ENCODE measurements around the gene ZFAND3.

Gene ZFAND3

DNA sequence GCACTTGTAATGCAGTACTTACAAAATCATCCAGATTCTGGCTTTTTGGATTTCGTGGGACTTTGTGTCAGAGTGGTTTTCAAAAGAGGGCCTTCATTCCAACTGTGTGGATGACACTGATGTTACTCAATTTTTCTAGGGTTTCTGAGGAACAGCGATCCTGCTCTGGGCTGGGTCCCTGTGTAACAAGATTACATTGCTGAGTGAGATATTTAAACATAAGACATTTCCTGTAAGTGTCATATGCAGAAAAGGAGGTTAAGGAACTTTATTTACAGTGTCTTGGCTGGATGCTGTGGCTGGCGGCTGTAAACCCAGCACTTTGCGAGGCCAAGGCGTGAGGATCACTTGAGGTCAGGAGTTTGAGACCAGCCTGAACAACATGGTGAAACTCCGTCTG is 6.7 kb downstream of the ZFAND3 start:
- H3F3A ChIP-seq (ENCODE audit: insufficient read depth, low read length), result no peaks in the 10 kb centered on the region; the same call in 1 of the 2 replicates
- H3K27me3 ChIP-seq (ENCODE audit: insufficient read depth, low read length), result no peaks in the 10 kb centered on the region
- no peaks in the 10 kb centered on the region for H3K9me3 ChIP-seq (ENCODE audit: low read length)
- no peaks in the 10 kb centered on the region for H3K9me2 ChIP-seq (ENCODE audit: low read depth, low read length)
- H3K4me3 ChIP-seq (ENCODE audit: low read depth, low read length, poor library complexity, severe bottlenecking), result no peak overlapping the region
- H3K79me2 ChIP-seq (ENCODE audit: insufficient read depth, low read length), result peaks cover 24% of the 10 kb centered on the region
- H3K4me1 ChIP-seq (ENCODE audit: insufficient read depth, low read length, severe bottlenecking), result peaks cover 9% of the 10 kb centered on the region
- no peak overlapping the region for H3K4me2 ChIP-seq (ENCODE audit: low read length)
- H4K20me1 ChIP-seq (ENCODE audit: insufficient read depth, low read length), result no peaks in the 10 kb centered on the region; the same call in 1 of the 2 replicates
- no peaks in the 10 kb centered on the region for H3K36me3 ChIP-seq (ENCODE audit: insufficient read depth, low read length)
- H2AFZ ChIP-seq (ENCODE audit: low read length), result no peak overlapping the region
- TF ChIP-seq, protein P1, sequence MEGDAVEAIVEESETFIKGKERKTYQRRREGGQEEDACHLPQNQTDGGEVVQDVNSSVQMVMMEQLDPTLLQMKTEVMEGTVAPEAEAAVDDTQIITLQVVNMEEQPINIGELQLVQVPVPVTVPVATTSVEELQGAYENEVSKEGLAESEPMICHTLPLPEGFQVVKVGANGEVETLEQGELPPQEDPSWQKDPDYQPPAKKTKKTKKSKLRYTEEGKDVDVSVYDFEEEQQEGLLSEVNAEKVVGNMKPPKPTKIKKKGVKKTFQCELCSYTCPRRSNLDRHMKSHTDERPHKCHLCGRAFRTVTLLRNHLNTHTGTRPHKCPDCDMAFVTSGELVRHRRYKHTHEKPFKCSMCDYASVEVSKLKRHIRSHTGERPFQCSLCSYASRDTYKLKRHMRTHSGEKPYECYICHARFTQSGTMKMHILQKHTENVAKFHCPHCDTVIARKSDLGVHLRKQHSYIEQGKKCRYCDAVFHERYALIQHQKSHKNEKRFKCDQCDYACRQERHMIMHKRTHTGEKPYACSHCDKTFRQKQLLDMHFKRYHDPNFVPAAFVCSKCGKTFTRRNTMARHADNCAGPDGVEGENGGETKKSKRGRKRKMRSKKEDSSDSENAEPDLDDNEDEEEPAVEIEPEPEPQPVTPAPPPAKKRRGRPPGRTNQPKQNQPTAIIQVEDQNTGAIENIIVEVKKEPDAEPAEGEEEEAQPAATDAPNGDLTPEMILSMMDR (IDR thresholded peaks at IDR 0.05; ENCODE audit: low read length), result no peak
- TF ChIP-seq EZH2 (IDR thresholded peaks at IDR 0.05; ENCODE audit: borderline replicate concordance, low read length), result no peak
- H3K9ac ChIP-seq (ENCODE audit: low read length), result no peak overlapping the region
- H3K27ac ChIP-seq (ENCODE audit: low read depth, low read length, poor library complexity, severe bottlenecking), result no peak overlapping the region

DNA sequence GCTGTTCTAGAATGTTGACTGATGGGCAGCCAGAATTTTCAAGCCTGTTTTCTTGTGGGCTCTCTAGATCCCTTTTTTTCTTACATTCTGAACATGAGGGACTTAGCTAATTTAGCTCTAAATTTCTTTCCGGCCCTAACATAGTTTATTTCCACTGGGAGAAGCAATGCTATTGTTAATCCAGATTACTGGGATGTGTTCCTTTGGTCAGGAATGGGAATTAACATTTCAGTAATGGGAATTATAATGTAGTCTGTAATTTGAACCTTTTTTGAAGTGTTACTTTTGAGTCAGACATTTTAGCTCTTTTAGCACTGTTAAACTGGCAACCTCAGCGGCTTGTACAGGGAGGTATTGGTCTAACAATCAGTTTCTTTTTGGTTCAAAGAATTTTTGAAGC is 7.5 kb downstream of the ZFAND3 start:
- no peaks in the 10 kb centered on the region for H3K9me2 ChIP-seq (ENCODE audit: low read depth, low read length)
- H2AFZ ChIP-seq (ENCODE audit: low read length), result no peak overlapping the region
- no peak overlapping the region for H3K27ac ChIP-seq (ENCODE audit: low read depth, low read length, poor library complexity, severe bottlenecking)
- no peaks in the 10 kb centered on the region; the same call in 1 of the 2 replicates for H4K20me1 ChIP-seq (ENCODE audit: insufficient read depth, low read length)
- H3F3A ChIP-seq (ENCODE audit: insufficient read depth, low read length), result no peaks in the 10 kb centered on the region; the same call in 1 of the 2 replicates
- H3K36me3 ChIP-seq (ENCODE audit: insufficient read depth, low read length), result no peaks in the 10 kb centered on the region
- peaks cover 5% of the 10 kb centered on the region for H3K4me1 ChIP-seq (ENCODE audit: insufficient read depth, low read length, severe bottlenecking)
- peaks cover 24% of the 10 kb centered on the region for H3K79me2 ChIP-seq (ENCODE audit: insufficient read depth, low read length)
- H3K9ac ChIP-seq (ENCODE audit: low read length), result no peak overlapping the region
- TF ChIP-seq, protein P1 (IDR thresholded peaks at IDR 0.05; ENCODE audit: low read length), result no peak
- TF ChIP-seq EZH2 (IDR thresholded peaks at IDR 0.05; ENCODE audit: borderline replicate concordance, low read length), result no peak
- H3K4me2 ChIP-seq (ENCODE audit: low read length), result no peak overlapping the region
- H3K9me3 ChIP-seq (ENCODE audit: low read length), result no peaks in the 10 kb centered on the region
- H3K4me3 ChIP-seq (ENCODE audit: low read depth, low read length, poor library complexity, severe bottlenecking), result no peak overlapping the region
- no peaks in the 10 kb centered on the region for H3K27me3 ChIP-seq (ENCODE audit: insufficient read depth, low read length)

DNA sequence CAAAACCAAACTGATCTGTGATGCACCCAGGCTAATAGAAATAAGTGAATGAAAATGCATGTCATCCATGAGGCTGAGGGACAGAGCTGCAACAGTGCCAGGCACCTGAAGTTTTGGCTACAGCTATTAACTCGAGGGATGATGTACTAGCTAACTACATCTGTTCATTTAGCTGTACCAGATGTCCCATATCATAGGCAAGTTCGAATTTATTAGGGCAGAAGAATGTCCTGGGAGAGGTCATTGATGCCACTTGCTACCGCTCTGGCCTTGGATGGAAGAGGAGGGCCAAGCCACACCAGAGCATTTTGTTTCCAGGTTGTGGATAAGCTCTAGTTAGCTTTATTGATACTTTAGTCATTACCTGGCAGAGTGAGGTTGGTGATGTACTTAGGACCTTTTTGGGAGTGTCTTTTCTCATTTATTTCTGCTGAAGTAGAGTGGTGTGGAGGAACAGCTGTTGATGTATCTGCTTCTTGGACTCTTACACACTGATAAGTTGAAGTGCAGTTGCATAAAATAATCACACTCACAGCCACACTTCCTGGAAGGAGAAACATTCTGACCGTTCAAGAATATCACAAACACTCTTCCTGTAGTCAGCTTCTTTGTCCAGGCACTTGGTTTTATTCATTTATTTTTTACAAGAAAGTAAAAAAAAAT is 8.2 kb downstream of the ZFAND3 start:
- H3K79me2 ChIP-seq (ENCODE audit: insufficient read depth, low read length), result peaks cover 24% of the 10 kb centered on the region
- H3K9ac ChIP-seq (ENCODE audit: low read length), result no peak overlapping the region
- no peak overlapping the region for H3K4me2 ChIP-seq (ENCODE audit: low read length)
- TF ChIP-seq, protein P1 (IDR thresholded peaks at IDR 0.05; ENCODE audit: low read length), result no peak
- TF ChIP-seq EZH2 (IDR thresholded peaks at IDR 0.05; ENCODE audit: borderline replicate concordance, low read length), result no peak
- no peak overlapping the region for H3K27ac ChIP-seq (ENCODE audit: low read depth, low read length, poor library complexity, severe bottlenecking)
- H3K9me2 ChIP-seq (ENCODE audit: low read depth, low read length), result no peaks in the 10 kb centered on the region
- H3K4me3 ChIP-seq (ENCODE audit: low read depth, low read length, poor library complexity, severe bottlenecking), result no peak overlapping the region
- H4K20me1 ChIP-seq (ENCODE audit: insufficient read depth, low read length), result no peaks in the 10 kb centered on the region; the same call in 1 of the 2 replicates
- H3K36me3 ChIP-seq (ENCODE audit: insufficient read depth, low read length), result no peaks in the 10 kb centered on the region
- H3K27me3 ChIP-seq (ENCODE audit: insufficient read depth, low read length), result no peaks in the 10 kb centered on the region
- H3K9me3 ChIP-seq (ENCODE audit: low read length), result no peaks in the 10 kb centered on the region
- no peak overlapping the region for H2AFZ ChIP-seq (ENCODE audit: low read length)
- no peaks in the 10 kb centered on the region; the same call in 1 of the 2 replicates for H3F3A ChIP-seq (ENCODE audit: insufficient read depth, low read length)
- peaks cover 5% of the 10 kb centered on the region for H3K4me1 ChIP-seq (ENCODE audit: insufficient read depth, low read length, severe bottlenecking)

Measured in OCI-LY1 (cell line).